Glutamatergic neuron (in vitro differentiated cells): Measurements from ENCODE around the gene SURF4. TPM values are rescaled to one million over a fixed set of nuclear protein-coding genes. Genes with fewer than 3 reads are reported as not detected.

ENCODE experiments used
- DNase-seq: peaks from one replicate; pipeline ENCODE4 v3.0.0; 2022
- H3K27ac Mint-ChIP-seq: one replicate; pipeline ENCODE4 v1.8.0; 2020; ENCODE audit warnings: mild to moderate bottlenecking, mixed read lengths, inconsistent platforms; ENCODE audit not compliant: unreplicated experiment
- H3K27me3 Mint-ChIP-seq: one replicate; pipeline ENCODE4 v1.8.0; 2020; ENCODE audit warnings: mild to moderate bottlenecking, moderate library complexity, mixed read lengths, inconsistent platforms; ENCODE audit not compliant: unreplicated experiment
- H3K36me3 Mint-ChIP-seq: one replicate; pipeline ENCODE4 v1.8.0; 2020; ENCODE audit warnings: mild to moderate bottlenecking, mixed read lengths, inconsistent platforms; ENCODE audit not compliant: unreplicated experiment
- H3K4me1 Mint-ChIP-seq: one replicate; pipeline ENCODE4 v1.8.0; 2020; ENCODE audit warnings: mild to moderate bottlenecking, low read depth, mixed read lengths, inconsistent platforms; ENCODE audit not compliant: unreplicated experiment
- H3K4me3 Mint-ChIP-seq: one replicate; pipeline ENCODE4 v1.8.0; 2020; ENCODE audit warnings: mild to moderate bottlenecking, mixed read lengths, inconsistent platforms; ENCODE audit not compliant: unreplicated experiment
- H3K9me3 Mint-ChIP-seq: one replicate; pipeline ENCODE4 v1.8.0; 2020; ENCODE audit warnings: mild to moderate bottlenecking, moderate library complexity, mixed read lengths, inconsistent platforms; ENCODE audit not compliant: unreplicated experiment
- CTCF ChIP-seq: fragments of 200-600 bp; sonication (generic); IDR thresholded peaks from one replicate; pipeline ENCODE4 v1.5.0; 2021; ENCODE audit not compliant: partially characterized antibody, unreplicated experiment
- total RNA-seq: library from RNA; stranded (reverse); fragmentation: NEBNext Ultra II Directional; extraction: Animal tissue kit (Norgen Biotek cat#: 25700); gene quantifications from one replicate; pipeline ENCODE4 v1.2.1, GENCODE V29; 2021; ENCODE audit not compliant: unreplicated experiment

SURF4 gene
- total RNA-seq, 1 donor from 2014 or later: 111 TPM

- no peak overlapping the region for H3K27ac Mint-ChIP-seq
- no peak overlapping the region for H3K4me3 Mint-ChIP-seq
- H3K36me3 Mint-ChIP-seq: no peaks in the 10 kb centered on the region
- peaks cover 8% of the 10 kb centered on the region for H3K4me1 Mint-ChIP-seq
- H3K27me3 Mint-ChIP-seq: peaks cover 6% of the 10 kb centered on the region
- peak; percentile 25 for TF ChIP-seq CTCF
- peaks cover 1% of the 10 kb centered on the region for H3K9me3 Mint-ChIP-seq
- DNase-seq: peak; percentile 36
Observed at GRCh38 chr9:133342069-133342406, 33.8 kb downstream of the SURF4 start.

- Mint-ChIP-seq H3K4me3 (no peak overlapping the region), H3K36me3 (no peaks in the 10 kb centered on the region), H3K27ac (no peak overlapping the region), H3K27me3 (peaks cover 2% of the 10 kb centered on the region), H3K4me1 (peaks cover 3% of the 10 kb centered on the region), H3K9me3 (peaks cover 1% of the 10 kb centered on the region)
- no peak for TF ChIP-seq CTCF
- no peak for DNase-seq
Observed at GRCh38 chr9:133341369-133342068, 34.3 kb downstream of the SURF4 start.

GRCh38 chr9:133340916-133341315 is 34.9 kb downstream of the SURF4 start:
- H3K36me3 Mint-ChIP-seq: no peaks in the 10 kb centered on the region
- H3K9me3 Mint-ChIP-seq: peaks cover 2% of the 10 kb centered on the region
- H3K4me3 Mint-ChIP-seq: no peak overlapping the region
- peak overlapping the region; percentile 70 for H3K27ac Mint-ChIP-seq
- H3K4me1 Mint-ChIP-seq: peaks cover 1% of the 10 kb centered on the region
- H3K27me3 Mint-ChIP-seq: peaks cover 3% of the 10 kb centered on the region
- no peak for DNase-seq
- TF ChIP-seq CTCF: no peak

- no peaks in the 10 kb centered on the region for H3K36me3 Mint-ChIP-seq
- H3K4me1 Mint-ChIP-seq: peaks cover 1% of the 10 kb centered on the region
- peaks cover 8% of the 10 kb centered on the region for H3K27me3 Mint-ChIP-seq
- H3K27ac Mint-ChIP-seq: no peak overlapping the region
- no peak overlapping the region for H3K4me3 Mint-ChIP-seq
- no peak for DNase-seq
- H3K9me3 Mint-ChIP-seq: peaks cover 4% of the 10 kb centered on the region
- TF ChIP-seq CTCF: no peak
Observed at GRCh38 chr9:133340256-133340655, 35.6 kb downstream of the SURF4 start.

- Mint-ChIP-seq H3K27me3 (peaks cover 8% of the 10 kb centered on the region), H3K9me3 (peaks cover 5% of the 10 kb centered on the region), H3K4me1 (peaks cover 3% of the 10 kb centered on the region), H3K4me3 (no peak overlapping the region), H3K27ac (no peak overlapping the region), H3K36me3 (no peaks in the 10 kb centered on the region)
- TF ChIP-seq CTCF: no peak
- no peak for DNase-seq
Observed at GRCh38 chr9:133339641-133340040, 36.2 kb downstream of the SURF4 start.
